K562 (cell line): ENCODE results near the gene RPS2. TPM values are rescaled to one million over a fixed set of nuclear protein-coding genes. Genes with fewer than 3 reads are reported as not detected.

Experiments
- CCNT2 ChIP-seq: IDR thresholded peaks from 2 replicates; pipeline ENCODE4 v1.6.1; 2011; ENCODE audit warnings: borderline replicate concordance, low read depth, mild to moderate bottlenecking, moderate library complexity, mixed read lengths, low read length; ENCODE audit not compliant: insufficient read length; ENCODE audit errors: extremely low read depth
- DPF2 ChIP-seq: fragments of 450-650 bp; IDR thresholded peaks from 2 replicates; pipeline ENCODE4 v1.6.1; 2016
- FOXK2 ChIP-seq, 2 experiments: fragments of 450-650 bp; IDR thresholded peaks in 1 of 2; conservative IDR thresholded peaks in 1 of 2; 2 replicates each; pipeline ENCODE4 v1.6.1; 2016; ENCODE audit warnings: low read depth in 2 of 2, mild to moderate bottlenecking in 1 of 2
- HOMEZ ChIP-seq: fragments of 250-450 bp; sonication (Bioruptor Pico); IDR thresholded peaks from 2 replicates; pipeline ENCODE4 v1.4.0; 2020; ENCODE audit warnings: mild to moderate bottlenecking, moderate library complexity
- NFE2 ChIP-seq: IDR thresholded peaks from 2 replicates; pipeline ENCODE4 v1.6.1; 2014; ENCODE audit warnings: antibody characterized with exemption, low read depth
- PREB ChIP-seq: sonication (generic); formaldehyde crosslinking; IDR thresholded peaks from 2 replicates; pipeline ENCODE4 v1.8.1; 2023; ENCODE audit warnings: mild to moderate bottlenecking, missing genetic modification reagents
- RCOR1 ChIP-seq, 2 experiments: IDR thresholded peaks; 2 replicates each; pipeline ENCODE4 v1.6.1; 2012; ENCODE audit warnings: low read depth in 2 of 2, low read length in 2 of 2, borderline replicate concordance in 1 of 2, improper control_type of control experiment in 1 of 2
- SRSF3 ChIP-seq: fragments of 200-400 bp; formaldehyde crosslinking; IDR thresholded peaks from 2 replicates; pipeline ENCODE4 v1.6.1; 2016; ENCODE audit warnings: mild to moderate bottlenecking, low read length, moderate library complexity; ENCODE audit not compliant: insufficient read depth
- STAT5A ChIP-seq: IDR thresholded peaks from 2 replicates; pipeline ENCODE4 v1.6.1; 2012; ENCODE audit warnings: low read length, inconsistent platforms, borderline replicate concordance
- TCF15 ChIP-seq: fragments of 250-450 bp; sonication (Bioruptor Pico); IDR thresholded peaks from 2 replicates; pipeline ENCODE4 v1.8.0; 2022; ENCODE audit warnings: moderate library complexity, mild to moderate bottlenecking, inconsistent platforms
- ZBTB17 ChIP-seq: fragments of 450-650 bp; formaldehyde crosslinking; IDR thresholded peaks from 2 replicates; pipeline ENCODE4 v1.4.0; 2020; ENCODE audit warnings: mild to moderate bottlenecking
- ZNF143 ChIP-seq: sonication (generic); formaldehyde crosslinking; IDR thresholded peaks from 2 replicates; pipeline ENCODE4 v1.9.0; 2022; ENCODE audit warnings: mild to moderate bottlenecking, missing genetic modification reagents
- polyA plus RNA-seq, 8 experiments: library from polyadenylated mRNA; depleted of rRNA in 4 of 8; stranded (reverse) in 5 of 8; unstranded in 3 of 8; fragments of >200 nt; fragmentation: Nextera tagmentation in 2 of 8; fragmentation: Illumina TruSeq in 1 of 8; extraction: Ambion mirVana in 2 of 8; extraction: Trizol in 1 of 8; gene quantifications; 2 replicates each; pipeline versions ENCODE4 v1.2.1 to v1.2.3, GENCODE V29; 2011 to 2014; ENCODE audit warnings: inconsistent platforms in 1 of 8, missing spikeins in 1 of 8
- total RNA-seq, 7 experiments: library from RNA; depleted of rRNA in 6 of 7; stranded (reverse); fragments of >200 nt in 6 of 7; fragmentation: Illumina TruSeq in 2 of 7; extraction: Trizol in 2 of 7; gene quantifications; 2 replicates each; pipeline versions ENCODE4 v1.2.1 to v1.2.3, GENCODE V29; 2011 to 2021; ENCODE audit warnings: low replicate concordance in 1 of 7

RPS2 gene
- total and polyA plus RNA-seq, 9 of the 15 experiments (the other 6 are each of a cell fraction or from before 2014, with no cell fraction given) = 834 to 4,794 (median 3,793) TPM

GRCh38 chr16:1942047-1942809 is 22.4 kb downstream of the RPS2 start (continued):
- no peak for TF ChIP-seq HOMEZ (CRISPR knock-in tag)
- peak; percentile 51 to 62; a peak in 2 of 4 replicates for TF ChIP-seq FOXK2 (conservative IDR thresholded peaks at IDR 0.05 in 1 of 2, IDR thresholded peaks at IDR 0.05 in 1 of 2; ENCODE audit: low read depth in 2 of 2)
- no peak for TF ChIP-seq ZNF143 (CRISPR knock-in tag)
- TF ChIP-seq TCF15 (CRISPR knock-in tag) = no peak
- no peak for TF ChIP-seq SRSF3
- no peak for TF ChIP-seq CCNT2
- peak in 1 of 2 experiments; percentile 85; a peak in 2 of 4 replicates for TF ChIP-seq RCOR1 (IDR thresholded peaks at IDR 0.05; ENCODE audit: borderline replicate concordance in 1 of 2, low read depth in 2 of 2, low read length in 2 of 2)
- peak; percentile 51 for TF ChIP-seq STAT5A
- no peak for TF ChIP-seq PREB (CRISPR knock-in tag)
- TF ChIP-seq DPF2 = peak; percentile 66
- no peak for TF ChIP-seq ZBTB17 (CRISPR knock-in tag)
- TF ChIP-seq NFE2 = peak; percentile 96
- TF ChIP-seq, all 486 proteins: peak for 49
